Neutrophil (primary cell): ENCODE results near the gene ELMO1.

Experiments
- H3K27ac ChIP-seq: fragments of 200-600 bp; sonication (generic); 2 replicates; pipeline ENCODE4 v1.5.1; 2016; ENCODE audit warnings: mild to moderate bottlenecking, moderate library complexity
- H3K27me3 ChIP-seq: fragments of 200-600 bp; sonication (generic); 2 replicates; pipeline ENCODE4 v1.6.0; 2016; ENCODE audit warnings: mild to moderate bottlenecking
- H3K36me3 ChIP-seq: fragments of 200-600 bp; sonication (generic); 2 replicates; pipeline ENCODE4 v1.5.1; 2017
- H3K4me1 ChIP-seq, 2 experiments: fragments of 200-600 bp in 1 of 2; sonication (generic) in 1 of 2; 1 replicate in 1 of 2; 2 replicates in 1 of 2; pipeline versions ENCODE4 v1.5.1 to v1.6.1; 2013 to 2016; ENCODE audit warnings: low read depth in 1 of 2, low read length in 1 of 2, mild to moderate bottlenecking in 1 of 2, moderate library complexity in 1 of 2; ENCODE audit not compliant: control insufficient read depth in 1 of 2, insufficient read depth in 1 of 2
- H3K4me3 ChIP-seq, 2 experiments: fragments of 200-600 bp in 1 of 2; sonication (generic) in 1 of 2; 1 replicate in 1 of 2; 2 replicates in 1 of 2; pipeline ENCODE4 v1.5.1; 2013 to 2016; ENCODE audit warnings: low read depth in 1 of 2, low read length in 1 of 2, mild to moderate bottlenecking in 1 of 2, moderate library complexity in 1 of 2
- H3K9me3 ChIP-seq: fragments of 200-600 bp; sonication (generic); 2 replicates; pipeline ENCODE4 v1.5.1; 2016
- TF ChIP-seq, protein P1 (sequence below): fragments of 200-600 bp; sonication (generic); IDR thresholded peaks from 2 replicates; pipeline ENCODE4 v1.5.1; 2016; ENCODE audit warnings: antibody characterized with exemption

Gene ELMO1

DNA sequence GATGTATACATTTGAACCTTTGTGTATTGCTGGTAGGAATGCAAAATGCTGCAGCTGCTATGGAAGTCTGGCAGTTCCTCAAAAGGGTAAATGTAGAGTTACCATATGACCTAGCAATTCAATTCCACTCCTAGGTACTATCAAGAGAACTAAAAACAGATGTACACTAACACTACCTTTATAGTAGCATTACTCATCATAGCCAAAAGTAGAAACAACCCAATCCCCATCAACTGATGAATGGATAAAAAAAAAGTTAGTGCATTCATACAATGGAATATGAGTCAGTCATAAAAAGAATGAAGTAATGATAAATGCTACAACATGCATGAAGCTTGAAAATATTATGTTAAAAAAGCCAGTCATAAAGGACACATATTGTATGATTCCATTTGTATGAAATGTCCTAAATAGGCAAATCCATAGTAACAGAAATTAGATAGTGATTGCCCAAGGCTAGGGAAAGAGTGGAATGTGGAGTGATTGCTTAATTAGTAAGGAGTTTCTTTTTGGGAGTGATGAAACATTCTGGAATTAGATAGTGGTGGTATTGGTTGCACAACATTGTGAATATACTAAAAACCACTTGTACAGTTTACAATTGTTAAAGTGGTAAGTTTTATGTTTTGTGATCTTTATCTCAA, 628.0 kb downstream of the ELMO1 start:
- Histone ChIP-seq H3K4me1 (no peaks in the 10 kb centered on the region), H3K27ac (no peak overlapping the region), H3K36me3 (no peaks in the 10 kb centered on the region), H3K9me3 (no peaks in the 10 kb centered on the region), H3K4me3 (no peak overlapping the region), H3K27me3 (no peaks in the 10 kb centered on the region)
- TF ChIP-seq, protein P1, sequence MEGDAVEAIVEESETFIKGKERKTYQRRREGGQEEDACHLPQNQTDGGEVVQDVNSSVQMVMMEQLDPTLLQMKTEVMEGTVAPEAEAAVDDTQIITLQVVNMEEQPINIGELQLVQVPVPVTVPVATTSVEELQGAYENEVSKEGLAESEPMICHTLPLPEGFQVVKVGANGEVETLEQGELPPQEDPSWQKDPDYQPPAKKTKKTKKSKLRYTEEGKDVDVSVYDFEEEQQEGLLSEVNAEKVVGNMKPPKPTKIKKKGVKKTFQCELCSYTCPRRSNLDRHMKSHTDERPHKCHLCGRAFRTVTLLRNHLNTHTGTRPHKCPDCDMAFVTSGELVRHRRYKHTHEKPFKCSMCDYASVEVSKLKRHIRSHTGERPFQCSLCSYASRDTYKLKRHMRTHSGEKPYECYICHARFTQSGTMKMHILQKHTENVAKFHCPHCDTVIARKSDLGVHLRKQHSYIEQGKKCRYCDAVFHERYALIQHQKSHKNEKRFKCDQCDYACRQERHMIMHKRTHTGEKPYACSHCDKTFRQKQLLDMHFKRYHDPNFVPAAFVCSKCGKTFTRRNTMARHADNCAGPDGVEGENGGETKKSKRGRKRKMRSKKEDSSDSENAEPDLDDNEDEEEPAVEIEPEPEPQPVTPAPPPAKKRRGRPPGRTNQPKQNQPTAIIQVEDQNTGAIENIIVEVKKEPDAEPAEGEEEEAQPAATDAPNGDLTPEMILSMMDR: no peak

DNA sequence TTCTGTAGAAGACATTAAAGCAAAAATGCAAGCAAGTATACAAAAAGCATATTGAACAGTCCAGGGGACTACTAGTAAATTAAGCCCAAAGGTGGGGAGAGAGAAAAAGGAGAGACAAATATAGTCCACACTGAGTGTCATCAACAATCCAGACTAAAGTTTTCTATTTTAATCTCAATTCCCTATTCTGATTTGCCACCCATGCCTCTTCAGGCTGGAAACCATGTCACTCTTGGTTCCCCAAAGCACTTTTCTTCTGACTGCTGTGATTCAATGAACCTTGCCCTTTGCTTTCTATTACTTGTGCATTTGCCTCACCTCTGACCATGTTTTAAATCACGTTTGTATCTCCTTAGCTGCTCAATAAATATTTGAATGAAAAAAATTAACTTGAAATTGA, 629.0 kb downstream of the ELMO1 start:
- Histone ChIP-seq H3K36me3 (no peaks in the 10 kb centered on the region), H3K9me3 (no peaks in the 10 kb centered on the region), H3K27ac (no peak overlapping the region), H3K27me3 (no peaks in the 10 kb centered on the region), H3K4me1 (no peaks in the 10 kb centered on the region), H3K4me3 (no peak overlapping the region)
- TF ChIP-seq, protein P1: no peak

DNA sequence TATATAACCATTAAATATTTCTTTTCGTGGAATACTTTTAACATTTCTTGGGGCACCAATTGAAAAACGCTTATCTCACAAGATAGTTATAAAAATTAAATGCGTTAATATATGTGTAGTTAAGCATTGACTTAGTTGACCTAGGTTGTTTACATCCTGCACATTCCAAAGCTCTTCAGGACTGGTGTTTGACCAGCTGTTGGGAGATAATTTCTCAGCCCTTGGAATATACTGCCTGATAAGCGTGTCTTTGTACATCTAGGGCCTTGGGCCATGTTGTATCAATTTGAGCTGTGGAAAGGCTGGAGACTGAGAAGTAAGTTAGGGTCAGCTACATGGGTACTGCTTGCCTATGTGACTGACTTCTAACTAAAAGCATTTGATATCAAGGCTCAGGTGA, 634.4 kb downstream of the ELMO1 start:
- H3K9me3 ChIP-seq: no peaks in the 10 kb centered on the region

DNA sequence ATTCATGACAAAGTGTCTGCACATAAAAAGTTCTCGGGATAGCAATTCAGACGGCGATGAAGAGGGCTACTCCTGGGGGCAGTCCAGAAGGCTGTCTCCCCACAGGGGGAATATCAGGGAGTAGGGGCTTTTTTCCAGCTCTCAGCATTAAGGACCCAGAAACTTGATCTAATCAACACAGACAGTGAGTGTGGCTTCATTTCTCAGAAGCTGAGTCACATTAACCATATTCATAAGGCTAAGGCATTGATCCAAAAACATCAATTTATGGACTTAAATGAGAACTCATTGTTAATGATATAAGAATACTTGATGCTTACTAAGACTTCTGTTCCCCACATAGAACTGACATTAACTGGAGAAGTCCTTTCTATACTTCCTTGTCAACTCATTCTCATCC, 636.9 kb downstream of the ELMO1 start:
- no peaks in the 10 kb centered on the region for H3K9me3 ChIP-seq
- TF ChIP-seq, protein P1: no peak
- no peaks in the 10 kb centered on the region for H3K36me3 ChIP-seq
- no peak overlapping the region for H3K27ac ChIP-seq
- no peaks in the 10 kb centered on the region for H3K27me3 ChIP-seq
- H3K4me1 ChIP-seq: no peaks in the 10 kb centered on the region
- H3K4me3 ChIP-seq: no peak overlapping the region

More for the DNA sequence above, 634.4 kb downstream of the ELMO1 start:
- H3K36me3 ChIP-seq: no peaks in the 10 kb centered on the region
- no peak overlapping the region for H3K4me3 ChIP-seq
- H3K27me3 ChIP-seq: no peaks in the 10 kb centered on the region
- no peaks in the 10 kb centered on the region for H3K4me1 ChIP-seq
- H3K27ac ChIP-seq: no peak overlapping the region
- TF ChIP-seq, protein P1: no peak

DNA sequence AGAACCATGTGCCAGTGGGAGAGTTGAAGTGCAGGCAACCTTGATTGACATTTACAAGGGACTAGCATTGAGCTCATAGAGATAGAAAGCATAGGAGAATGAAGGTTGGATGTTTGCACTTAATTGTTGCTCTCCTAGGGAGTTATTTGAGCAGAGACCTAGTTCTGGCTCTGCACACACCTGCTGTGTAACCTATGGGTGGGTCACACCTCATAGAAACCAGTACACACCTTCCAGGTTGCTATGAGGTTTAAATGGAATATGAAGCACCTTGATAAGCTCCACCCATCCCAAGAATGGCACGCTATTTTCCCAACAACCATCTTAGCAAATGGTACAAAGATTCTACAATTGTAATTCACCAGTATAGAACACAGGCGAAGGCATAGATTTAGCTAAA, 638.2 kb downstream of the ELMO1 start:
- Histone ChIP-seq H3K4me3 (no peak overlapping the region), H3K36me3 (no peaks in the 10 kb centered on the region), H3K4me1 (no peaks in the 10 kb centered on the region), H3K27me3 (no peaks in the 10 kb centered on the region), H3K27ac (no peak overlapping the region), H3K9me3 (no peaks in the 10 kb centered on the region)
- TF ChIP-seq, protein P1: no peak

DNA sequence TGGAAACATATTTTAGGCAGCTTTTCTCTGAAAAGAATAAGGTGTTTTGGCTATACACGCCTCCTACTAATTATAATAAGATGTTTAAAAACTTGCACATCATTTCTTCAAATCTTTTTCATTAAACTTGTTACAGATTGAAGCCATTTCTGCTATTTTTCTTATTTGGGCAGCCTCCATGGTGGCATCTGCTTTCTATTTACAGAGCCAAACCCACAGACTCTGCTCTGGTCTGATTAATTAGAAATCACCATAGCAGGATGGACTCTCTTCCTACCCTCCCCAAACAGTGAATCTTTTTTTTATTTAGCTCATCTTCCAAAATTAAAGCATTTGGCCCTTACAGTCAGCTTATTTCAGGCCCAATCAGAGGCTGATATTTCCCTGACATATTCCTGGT, 638.6 kb downstream of the ELMO1 start:
- TF ChIP-seq, protein P1: no peak
- no peak overlapping the region for H3K27ac ChIP-seq
- no peaks in the 10 kb centered on the region for H3K27me3 ChIP-seq
- H3K36me3 ChIP-seq: no peaks in the 10 kb centered on the region
- no peaks in the 10 kb centered on the region for H3K9me3 ChIP-seq
- no peak overlapping the region for H3K4me3 ChIP-seq
- no peaks in the 10 kb centered on the region for H3K4me1 ChIP-seq
